Gastrocnemius medialis (tissue), 4 donors: ENCODE results near the gene TMEM18. TPM values are rescaled to one million over a fixed set of nuclear protein-coding genes. Genes with fewer than 3 reads are reported as not detected.

Experiments
- ATAC-seq, 2 donors: fragments of 150-250 bp; one replicate each; pipeline ENCODE4 v1.9.1; 2016
- DNase-seq, 2 donors: peaks; one replicate each; pipeline ENCODE4 v3.0.0-alpha.2; 2019
- H3K27ac ChIP-seq, 4 donors: fragments of 200-600 bp; sonication (generic); 1 replicate in 1 of 4; 2 replicates in 3 of 4; pipeline ENCODE4 v1.5.1; 2016 to 2018; ENCODE audit warnings: mild to moderate bottlenecking in 2 of 4, moderate library complexity in 1 of 4
- H3K27me3 ChIP-seq, 3 donors: fragments of 200-600 bp; sonication (generic) in 2 of 3; 1 replicate in 1 of 3; 2 replicates in 2 of 3; pipeline versions ENCODE4 v1.5.1 to v1.6.0; 2016 to 2019; ENCODE audit warnings: mild to moderate bottlenecking in 1 of 3, moderate library complexity in 1 of 3
- H3K36me3 ChIP-seq, 2 donors: fragments of 200-600 bp; sonication (generic) in 1 of 2; one replicate each; pipeline ENCODE4 v1.5.1; 2017 to 2018
- H3K4me1 ChIP-seq, 2 donors: fragments of 200-600 bp; sonication (generic) in 1 of 2; one replicate each; pipeline ENCODE4 v1.5.1; 2016 to 2017; ENCODE audit warnings: mild to moderate bottlenecking in 2 of 2
- H3K4me3 ChIP-seq, 4 donors: fragments of 200-600 bp; sonication (generic) in 3 of 4; 1 replicate in 1 of 4; 2 replicates in 3 of 4; pipeline ENCODE4 v1.5.1; 2016 to 2019; ENCODE audit warnings: mild to moderate bottlenecking in 2 of 4
- H3K9me3 ChIP-seq, 3 donors: fragments of 200-600 bp; sonication (generic) in 2 of 3; 1 replicate in 1 of 3; 2 replicates in 2 of 3; pipeline ENCODE4 v1.5.1; 2016 to 2019
- CTCF ChIP-seq, 5 experiments: fragments of 450-650 bp in 3 of 5; fragments of 200-600 bp in 2 of 5; sonication (generic) in 2 of 5; IDR thresholded peaks in 4 of 5; conservative IDR thresholded peaks in 1 of 5; 1 replicate in 4 of 5; 2 replicates in 1 of 5; pipeline ENCODE4 v1.5.1; 2016 to 2019; ENCODE audit warnings: antibody characterized with exemption in 5 of 5, mild to moderate bottlenecking in 3 of 5, moderate library complexity in 3 of 5
- POLR2A ChIP-seq, 2 donors: fragments of 450-650 bp; IDR thresholded peaks; one replicate each; pipeline ENCODE4 v1.6.1; 2017; ENCODE audit warnings: antibody characterized with exemption in 2 of 2, mild to moderate bottlenecking in 2 of 2, moderate library complexity in 2 of 2
- in situ Hi-C, 4 donors: fragments of 200-750 bp; cut with MboI; loops; one replicate each; pipeline versions ENCODE4 v1.15.0 to v1.8.0; 2017; ENCODE audit warnings: low sequenced_read_pairs in 4 of 4
- intact Hi-C: fragments of 100-400 bp; cut with DNase I; formaldehyde crosslinking; loops from one replicate; pipeline ENCODE4 v1.15.1; 2023; ENCODE audit warnings: low total_unique reads
- total RNA-seq, 4 donors: library from RNA; depleted of rRNA; stranded (reverse); fragments of >200 nt; gene quantifications; one replicate each; pipeline versions ENCODE4 v1.1.0 to v1.2.3, GENCODE V29; 2016

Gene TMEM18
- total RNA-seq, 4 donors from 2014 or later = 9.0 to 26.1 (median 12.3) TPM

- in situ Hi-C loops (loop anchor here in 1 of 4 donors (25.0 kb wide), 1 partner anchor 816 kb away; no protein-coding TSS in a partner anchor), intact Hi-C loops (no loop called here)
- Histone ChIP-seq H3K36me3 (no peaks in the 10 kb centered on the region), H3K27me3 (peaks cover 0 to 4% (median 0%) of the 10 kb centered on the region in 3 donors), H3K27ac (no peak overlapping the region), H3K4me3 (no peak overlapping the region), H3K4me1 (no peaks in the 10 kb centered on the region), H3K9me3 (no peaks in the 10 kb centered on the region)
- no peak for ATAC-seq
- no peak for TF ChIP-seq CTCF (IDR thresholded peaks at IDR 0.05 in 4 of 5, conservative IDR thresholded peaks at IDR 0.05 in 1 of 5)
- TF ChIP-seq POLR2A (IDR thresholded peaks at IDR 0.05) = no peak
- DNase-seq = no peak
Observed at GRCh38 chr2:720842-721241, 43.6 kb upstream of the TMEM18 start.

- peaks cover 0 to 2% (median 0%) of the 10 kb centered on the region in 3 donors for H3K27me3 ChIP-seq
- TF ChIP-seq POLR2A (IDR thresholded peaks at IDR 0.05) (no peak), CTCF (IDR thresholded peaks at IDR 0.05 in 4 of 5, conservative IDR thresholded peaks at IDR 0.05 in 1 of 5) (no peak)
- no peaks in the 10 kb centered on the region for H3K9me3 ChIP-seq
- H3K4me3 ChIP-seq = no peak overlapping the region
- intact Hi-C loops = loop anchor here (10.0 kb wide), 1 partner anchor 825 kb away; no protein-coding TSS in a partner anchor
- no peaks in the 10 kb centered on the region for H3K36me3 ChIP-seq
- ATAC-seq (no peak), DNase-seq (no peak)
- no peaks in the 10 kb centered on the region for H3K4me1 ChIP-seq
- no peak overlapping the region for H3K27ac ChIP-seq
- in situ Hi-C loops = loop anchor here in 1 of 4 donors (25.0 kb wide), 1 partner anchor 818 kb away; no protein-coding TSS in a partner anchor
Observed at GRCh38 chr2:719734-720133, 42.5 kb upstream of the TMEM18 start.

- intact Hi-C loops (loop anchor here (10.0 kb wide), 1 partner anchor 826 kb away; no protein-coding TSS in a partner anchor), in situ Hi-C loops (loop anchor here in 1 of 4 donors (25.0 kb wide), 1 partner anchor 818 kb away; no protein-coding TSS in a partner anchor)
- H3K9me3 ChIP-seq = no peaks in the 10 kb centered on the region
Observed at GRCh38 chr2:719191-719590, 42.0 kb upstream of the TMEM18 start.

GRCh38 chr2:717661-718060, 40.5 kb upstream of the TMEM18 start:
- no peak overlapping the region for H3K4me3 ChIP-seq
- no peak for DNase-seq
- H3K27me3 ChIP-seq = peaks cover 0 to 15% (median 5%) of the 10 kb centered on the region in 3 donors
- H3K27ac ChIP-seq = no peak overlapping the region
- H3K9me3 ChIP-seq = no peaks in the 10 kb centered on the region
- no peak for ATAC-seq
- in situ Hi-C loops = loop anchor here in 1 of 4 donors (25.0 kb wide), 1 partner anchor 820 kb away; no protein-coding TSS in a partner anchor
- no peaks in the 10 kb centered on the region for H3K4me1 ChIP-seq
- H3K36me3 ChIP-seq = no peaks in the 10 kb centered on the region
- TF ChIP-seq CTCF (IDR thresholded peaks at IDR 0.05 in 4 of 5, conservative IDR thresholded peaks at IDR 0.05 in 1 of 5) = no peak
- TF ChIP-seq POLR2A (IDR thresholded peaks at IDR 0.05) = no peak
- intact Hi-C loops = loop anchor here (10.0 kb wide), 1 partner anchor 827 kb away; no protein-coding TSS in a partner anchor

More at GRCh38 chr2:719191-719590, 42.0 kb upstream of the TMEM18 start:
- Histone ChIP-seq H3K27me3 (peaks cover 0 to 1% (median 0%) of the 10 kb centered on the region in 3 donors), H3K4me1 (no peaks in the 10 kb centered on the region), H3K27ac (no peak overlapping the region), H3K4me3 (no peak overlapping the region), H3K36me3 (no peaks in the 10 kb centered on the region)
- ATAC-seq (no peak), DNase-seq (no peak)
- no peak for TF ChIP-seq POLR2A (IDR thresholded peaks at IDR 0.05)
- no peak for TF ChIP-seq CTCF (IDR thresholded peaks at IDR 0.05 in 4 of 5, conservative IDR thresholded peaks at IDR 0.05 in 1 of 5)
